GM19452 (cell line): ENCODE data around the gene PDZRN3.

Experiments used
- ATAC-seq: cut with Tn5 transposase; IDR thresholded peaks from one replicate; pipeline ENCODE4 v1.9.1; 2021; ENCODE audit not compliant: unreplicated experiment

The PDZRN3 gene

GRCh38 chr3:73558727-73559075 lies 66.0 kb downstream of the PDZRN3 start:
- no peak for ATAC-seq

GRCh38 chr3:73557986-73558726 lies 66.6 kb downstream of the PDZRN3 start:
- no peak for ATAC-seq

- ATAC-seq = no peak
These were observed 68.0 kb downstream of the PDZRN3 start for GRCh38 chr3:73556520-73557372.

- ATAC-seq = no peak
These were observed 69.7 kb downstream of the PDZRN3 start for GRCh38 chr3:73555076-73555475.

GRCh38 chr3:73552700-73553099 lies 72.0 kb downstream of the PDZRN3 start:
- ATAC-seq = no peak

GRCh38 chr3:73550032-73550431 lies 74.7 kb downstream of the PDZRN3 start:
- ATAC-seq = no peak

GRCh38 chr3:73549051-73549600 lies 75.6 kb downstream of the PDZRN3 start:
- ATAC-seq = no peak

- ATAC-seq = no peak
These were observed 76.3 kb downstream of the PDZRN3 start for GRCh38 chr3:73548436-73548835.

- no peak for ATAC-seq
These were observed 77.1 kb downstream of the PDZRN3 start for GRCh38 chr3:73547427-73548248.

- no peak for ATAC-seq
These were observed 77.8 kb downstream of the PDZRN3 start for GRCh38 chr3:73546961-73547360.

GRCh38 chr3:73543412-73543811 lies 81.3 kb downstream of the PDZRN3 start:
- no peak for ATAC-seq

GRCh38 chr3:73542136-73542535 lies 82.6 kb downstream of the PDZRN3 start:
- ATAC-seq = no peak

GRCh38 chr3:73540969-73541740 lies 83.6 kb downstream of the PDZRN3 start:
- no peak for ATAC-seq

- no peak for ATAC-seq
These were observed 86.3 kb downstream of the PDZRN3 start for GRCh38 chr3:73538486-73538885.

GRCh38 chr3:73536952-73537351 lies 87.8 kb downstream of the PDZRN3 start:
- ATAC-seq = no peak

- no peak for ATAC-seq
These were observed 88.3 kb downstream of the PDZRN3 start for GRCh38 chr3:73536336-73536895.

- no peak for ATAC-seq
These were observed 88.8 kb downstream of the PDZRN3 start for GRCh38 chr3:73535931-73536330.

- ATAC-seq = no peak
These were observed 89.6 kb downstream of the PDZRN3 start for GRCh38 chr3:73535137-73535536.

- ATAC-seq = no peak
These were observed 94.7 kb downstream of the PDZRN3 start for GRCh38 chr3:73530022-73530396.
